ENCODE measurements around the gene TEKT2.

TEKT2 gene

DNA sequence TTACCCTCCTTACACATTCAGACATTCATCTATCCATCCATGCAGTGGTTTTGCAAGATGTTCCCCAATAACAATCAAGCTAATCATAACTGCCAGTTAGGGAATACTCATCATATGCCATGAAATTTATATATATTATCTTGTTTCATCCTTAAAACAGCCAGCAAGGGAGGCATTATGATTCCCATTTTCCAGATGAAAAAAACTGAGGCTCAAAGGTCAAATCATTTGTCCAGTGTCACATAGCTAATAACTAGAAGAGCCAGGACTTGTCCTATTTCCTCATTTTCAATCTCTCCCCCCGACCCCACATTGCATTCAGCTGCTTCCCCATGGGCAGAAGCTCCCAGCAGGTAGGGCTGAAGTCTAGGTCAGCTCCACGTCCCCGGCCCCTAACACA is 48.1 kb downstream of the TEKT2 start:
- TF ChIP-seq, protein P1, sequence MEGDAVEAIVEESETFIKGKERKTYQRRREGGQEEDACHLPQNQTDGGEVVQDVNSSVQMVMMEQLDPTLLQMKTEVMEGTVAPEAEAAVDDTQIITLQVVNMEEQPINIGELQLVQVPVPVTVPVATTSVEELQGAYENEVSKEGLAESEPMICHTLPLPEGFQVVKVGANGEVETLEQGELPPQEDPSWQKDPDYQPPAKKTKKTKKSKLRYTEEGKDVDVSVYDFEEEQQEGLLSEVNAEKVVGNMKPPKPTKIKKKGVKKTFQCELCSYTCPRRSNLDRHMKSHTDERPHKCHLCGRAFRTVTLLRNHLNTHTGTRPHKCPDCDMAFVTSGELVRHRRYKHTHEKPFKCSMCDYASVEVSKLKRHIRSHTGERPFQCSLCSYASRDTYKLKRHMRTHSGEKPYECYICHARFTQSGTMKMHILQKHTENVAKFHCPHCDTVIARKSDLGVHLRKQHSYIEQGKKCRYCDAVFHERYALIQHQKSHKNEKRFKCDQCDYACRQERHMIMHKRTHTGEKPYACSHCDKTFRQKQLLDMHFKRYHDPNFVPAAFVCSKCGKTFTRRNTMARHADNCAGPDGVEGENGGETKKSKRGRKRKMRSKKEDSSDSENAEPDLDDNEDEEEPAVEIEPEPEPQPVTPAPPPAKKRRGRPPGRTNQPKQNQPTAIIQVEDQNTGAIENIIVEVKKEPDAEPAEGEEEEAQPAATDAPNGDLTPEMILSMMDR (IDR thresholded peaks at IDR 0.05; ENCODE audit: low read depth, low read length), result no peak
- no peak overlapping the region for H3K4me3 ChIP-seq (ENCODE audit: low read depth, low read length)

DNA sequence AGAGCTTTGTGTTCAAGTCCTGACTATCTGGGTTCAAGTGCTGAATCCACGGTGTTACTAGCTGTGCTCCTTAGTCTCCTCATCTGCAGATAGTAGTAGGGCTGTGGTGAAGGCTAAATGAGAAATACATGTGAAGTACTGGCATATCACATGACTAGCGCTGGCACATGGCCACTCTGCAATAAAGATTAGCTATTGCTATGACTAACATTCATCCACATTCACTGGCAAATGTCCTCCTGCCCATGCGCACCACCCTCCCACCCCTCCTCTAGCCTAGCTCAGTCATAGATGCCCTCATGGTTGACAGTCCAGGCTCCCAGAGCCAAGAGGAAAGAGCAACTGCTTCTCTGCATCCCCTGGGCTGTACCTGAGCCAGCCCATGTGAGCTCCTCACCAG is 49.6 kb downstream of the TEKT2 start:
- H3K4me3 ChIP-seq (ENCODE audit: low read depth, low read length), result no peak overlapping the region
- TF ChIP-seq, protein P1 (IDR thresholded peaks at IDR 0.05; ENCODE audit: low read depth, low read length), result no peak

DNA sequence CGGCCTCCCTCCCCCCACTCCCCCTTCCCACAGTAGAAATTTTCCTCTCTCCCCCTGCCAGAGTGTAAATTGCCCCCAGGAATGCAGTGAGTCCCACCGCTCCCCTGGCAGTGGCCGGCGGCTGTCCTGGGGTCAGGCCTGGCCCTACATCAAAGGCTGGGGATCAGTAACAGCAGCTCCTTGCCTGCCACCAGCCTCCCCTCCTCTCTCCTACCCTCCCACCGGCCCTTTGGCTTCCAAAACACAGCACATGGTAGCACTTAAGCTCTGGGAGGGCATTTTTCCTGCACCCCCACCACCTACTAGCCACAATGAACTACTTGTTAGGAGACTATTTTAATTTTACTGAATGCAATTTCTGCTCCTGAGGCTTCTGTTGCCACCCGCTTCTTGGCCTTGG is 50.1 kb downstream of the TEKT2 start:
- H3K4me3 ChIP-seq (ENCODE audit: low read depth, low read length), result no peak overlapping the region
- TF ChIP-seq, protein P1 (IDR thresholded peaks at IDR 0.05; ENCODE audit: low read depth, low read length), result no peak

DNA sequence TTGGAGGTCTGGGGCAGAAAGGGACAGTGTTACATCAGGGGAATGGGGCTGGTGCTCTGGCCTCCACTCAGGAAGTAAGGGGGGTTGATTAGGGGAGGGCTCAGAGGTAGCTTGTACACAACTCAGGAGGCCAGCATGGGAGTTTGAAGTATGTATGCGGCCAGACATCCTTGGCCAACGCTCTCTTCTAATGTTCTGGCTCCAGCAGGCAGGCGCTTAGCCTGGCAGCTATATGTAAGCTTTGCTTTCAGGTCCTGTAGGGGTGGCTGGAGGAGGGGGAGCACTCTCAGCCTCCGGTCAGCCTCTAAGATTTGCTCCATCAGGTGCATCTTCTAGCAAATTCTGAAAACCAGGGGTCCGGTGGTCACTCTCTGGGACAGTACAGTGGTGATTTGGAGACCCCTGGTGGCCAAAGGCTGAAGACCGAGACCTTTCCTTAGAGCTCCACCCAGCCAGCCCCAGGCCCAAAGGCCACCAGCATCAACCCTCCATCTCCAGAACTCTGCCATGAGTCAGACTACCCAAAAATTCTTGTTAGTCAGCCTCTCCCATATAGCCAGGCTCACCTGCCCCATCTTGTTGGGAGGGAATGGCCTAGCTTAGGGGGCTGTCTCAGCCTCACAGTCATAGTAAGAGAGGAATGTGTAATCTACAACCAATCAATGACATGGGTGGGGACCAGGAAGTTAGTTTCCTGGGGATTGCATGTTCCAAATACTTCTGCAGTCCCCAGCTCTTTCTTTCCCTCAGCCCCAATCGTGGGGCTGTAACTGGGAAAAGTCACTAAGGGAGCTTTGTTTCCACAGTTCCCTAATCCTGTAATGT is 50.8 kb downstream of the TEKT2 start:
- no peak overlapping the region for H3K4me3 ChIP-seq (ENCODE audit: low read depth, low read length)
- TF ChIP-seq, protein P1 (IDR thresholded peaks at IDR 0.05; ENCODE audit: low read depth, low read length), result peak; percentile 72

DNA sequence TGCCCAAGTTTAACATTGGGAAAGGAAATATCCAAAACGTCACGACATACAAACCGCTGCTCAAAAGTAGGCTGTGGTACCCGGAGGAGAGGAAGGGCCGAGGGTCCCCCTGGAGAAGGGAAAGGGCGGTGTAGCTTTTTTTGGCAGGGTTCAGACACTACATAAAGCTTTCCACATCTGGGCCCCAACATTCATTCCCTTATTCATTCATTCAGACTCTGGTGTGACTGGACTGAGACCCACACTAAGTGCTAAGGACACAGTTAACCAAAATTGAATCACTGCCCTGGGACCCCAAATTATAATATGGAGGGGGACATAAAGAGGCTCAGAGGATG is 51.4 kb downstream of the TEKT2 start:
- no peak overlapping the region for H3K4me3 ChIP-seq (ENCODE audit: low read depth, low read length)
- TF ChIP-seq, protein P1 (IDR thresholded peaks at IDR 0.05; ENCODE audit: low read depth, low read length), result no peak

DNA sequence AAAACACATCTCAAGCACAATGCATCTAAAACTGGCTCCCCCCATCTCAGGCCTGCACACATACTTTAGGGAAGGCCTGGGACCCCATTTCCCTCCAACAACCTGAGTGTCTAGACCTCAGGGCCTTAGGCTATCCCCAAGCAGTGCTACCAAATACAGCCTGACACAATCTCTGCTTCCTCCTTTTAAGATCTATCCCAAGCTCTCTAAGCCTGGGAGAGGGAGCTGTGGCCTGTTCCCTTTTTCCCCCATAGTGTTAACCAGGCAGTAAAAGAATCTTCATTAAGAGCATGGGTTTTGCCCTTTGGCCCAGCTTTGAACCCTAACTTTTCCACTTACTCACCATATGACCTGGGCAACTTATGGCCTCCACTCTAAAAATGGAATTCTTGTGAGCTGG is 51.9 kb downstream of the TEKT2 start:
- TF ChIP-seq, protein P1 (IDR thresholded peaks at IDR 0.05; ENCODE audit: low read depth, low read length), result no peak
- H3K4me3 ChIP-seq (ENCODE audit: low read depth, low read length), result no peak overlapping the region

DNA sequence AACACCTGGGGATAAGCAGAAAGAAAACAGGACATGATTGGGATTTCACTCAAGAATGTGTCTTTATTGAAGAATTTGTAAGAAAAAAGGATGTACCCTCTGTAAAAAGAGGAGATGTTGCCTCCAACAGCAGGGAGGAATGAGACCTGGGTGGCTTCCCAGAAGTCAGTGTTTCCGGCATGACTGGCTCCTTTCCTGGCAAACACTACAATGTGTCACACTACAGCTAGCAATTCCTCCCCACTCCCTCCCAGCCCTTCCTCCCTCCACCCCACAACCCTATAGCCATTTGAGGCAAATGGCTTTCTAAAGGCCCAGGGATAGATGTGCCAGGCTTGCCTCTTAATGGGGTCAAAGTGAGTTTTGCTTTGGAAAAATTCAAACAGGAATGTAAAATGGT is 52.6 kb downstream of the TEKT2 start:
- no peak overlapping the region for H3K4me3 ChIP-seq (ENCODE audit: low read depth, low read length)
- TF ChIP-seq, protein P1 (IDR thresholded peaks at IDR 0.05; ENCODE audit: low read depth, low read length), result no peak
